ENCODE data around the gene SF3B4.

The SF3B4 gene

GRCh38 chr1:149916193-149916897 lies 11.3 kb downstream of the SF3B4 start:
- no peaks in the 10 kb centered on the region for H3K9me3 ChIP-seq (ENCODE audit: insufficient read depth, low read depth, low read length)
- peaks cover 22% of the 10 kb centered on the region; the same call in 1 of the 2 replicates for H3K36me3 ChIP-seq (ENCODE audit: insufficient read depth, low read depth, low read length)
- peaks cover 14% of the 10 kb centered on the region for H3K4me1 ChIP-seq (ENCODE audit: insufficient read depth, low read length)
- no peaks in the 10 kb centered on the region for H3K27me3 ChIP-seq (ENCODE audit: insufficient read depth, low read length)
- peak overlapping the region; percentile 82; the same call in 1 of the 2 replicates for H3K9ac ChIP-seq (ENCODE audit: low read depth, low read length)
- H3K27ac ChIP-seq (ENCODE audit: low read length) = no peak overlapping the region
- peak overlapping the region; percentile 98 for H3K4me3 ChIP-seq (ENCODE audit: low read length)

GRCh38 chr1:149915429-149916192 lies 12.0 kb downstream of the SF3B4 start:
- Histone ChIP-seq H3K9ac (ENCODE audit: low read depth, low read length) (peak overlapping the region; percentile 6; the same call in 1 of the 2 replicates), H3K4me1 (ENCODE audit: insufficient read depth, low read length) (peaks cover 14% of the 10 kb centered on the region), H3K27me3 (ENCODE audit: insufficient read depth, low read length) (no peaks in the 10 kb centered on the region), H3K4me3 (ENCODE audit: low read length) (peak overlapping the region; percentile 98), H3K27ac (ENCODE audit: low read length) (no peak overlapping the region), H3K9me3 (ENCODE audit: insufficient read depth, low read depth, low read length) (no peaks in the 10 kb centered on the region), H3K36me3 (ENCODE audit: insufficient read depth, low read depth, low read length) (peaks cover 29% of the 10 kb centered on the region; the same call in 1 of the 2 replicates)

GRCh38 chr1:149914545-149914944 lies 13.1 kb downstream of the SF3B4 start:
- H3K4me3 ChIP-seq (ENCODE audit: low read length) = no peak overlapping the region
- H3K27ac ChIP-seq (ENCODE audit: low read length) = no peak overlapping the region
- peaks cover 40% of the 10 kb centered on the region; the same call in 1 of the 2 replicates for H3K36me3 ChIP-seq (ENCODE audit: insufficient read depth, low read depth, low read length)
- H3K9me3 ChIP-seq (ENCODE audit: insufficient read depth, low read depth, low read length) = no peaks in the 10 kb centered on the region
- H3K4me1 ChIP-seq (ENCODE audit: insufficient read depth, low read length) = peaks cover 14% of the 10 kb centered on the region
- H3K27me3 ChIP-seq (ENCODE audit: insufficient read depth, low read length) = no peaks in the 10 kb centered on the region
- H3K9ac ChIP-seq (ENCODE audit: low read depth, low read length) = no peak overlapping the region

GRCh38 chr1:149906570-149907075 lies 21.0 kb downstream of the SF3B4 start:
- H3K4me3 ChIP-seq (ENCODE audit: low read length) = no peak overlapping the region
- no peaks in the 10 kb centered on the region for H3K4me1 ChIP-seq (ENCODE audit: insufficient read depth, low read length)
- no peaks in the 10 kb centered on the region for H3K9me3 ChIP-seq (ENCODE audit: insufficient read depth, low read depth, low read length)
- H3K27ac ChIP-seq (ENCODE audit: low read length) = no peak overlapping the region
- peaks cover 69% of the 10 kb centered on the region for H3K36me3 ChIP-seq (ENCODE audit: insufficient read depth, low read depth, low read length)
- H3K9ac ChIP-seq (ENCODE audit: low read depth, low read length) = no peak overlapping the region
- no peaks in the 10 kb centered on the region for H3K27me3 ChIP-seq (ENCODE audit: insufficient read depth, low read length)

GRCh38 chr1:149903836-149904491 lies 23.6 kb downstream of the SF3B4 start:
- H3K4me1 ChIP-seq (ENCODE audit: insufficient read depth, low read length) = no peaks in the 10 kb centered on the region
- no peaks in the 10 kb centered on the region for H3K9me3 ChIP-seq (ENCODE audit: insufficient read depth, low read depth, low read length)
- H3K27me3 ChIP-seq (ENCODE audit: insufficient read depth, low read length) = no peaks in the 10 kb centered on the region
- H3K27ac ChIP-seq (ENCODE audit: low read length) = no peak overlapping the region
- H3K36me3 ChIP-seq (ENCODE audit: insufficient read depth, low read depth, low read length) = peaks cover 43% of the 10 kb centered on the region
- H3K4me3 ChIP-seq (ENCODE audit: low read length) = no peak overlapping the region
- H3K9ac ChIP-seq (ENCODE audit: low read depth, low read length) = no peak overlapping the region

GRCh38 chr1:149899460-149900284 lies 27.9 kb downstream of the SF3B4 start, which contains the start of gene BOLA1:
BOLA1 (plus strand) TSS chr1:149899568; CDS start chr1:149900060, 492 bp downstream.
- Histone ChIP-seq H3K36me3 (ENCODE audit: insufficient read depth, low read depth, low read length) (peaks cover 6% of the 10 kb centered on the region; the same call in 1 of the 2 replicates), H3K27me3 (ENCODE audit: insufficient read depth, low read length) (no peaks in the 10 kb centered on the region), H3K4me1 (ENCODE audit: insufficient read depth, low read length) (no peaks in the 10 kb centered on the region), H3K9me3 (ENCODE audit: insufficient read depth, low read depth, low read length) (no peaks in the 10 kb centered on the region), H3K4me3 (ENCODE audit: low read length) (peak within 1 kb of the TSS; percentile 82), H3K9ac (ENCODE audit: low read depth, low read length) (peak within 1 kb of the TSS; percentile 86; the same call in 1 of the 2 replicates), H3K27ac (ENCODE audit: low read length) (peak within 1 kb of the TSS; percentile 55)

GRCh38 chr1:149896575-149896974 lies 31.0 kb downstream of the SF3B4 start:
- H3K4me3 ChIP-seq (ENCODE audit: low read length) = no peak overlapping the region
- H3K9me3 ChIP-seq (ENCODE audit: insufficient read depth, low read depth, low read length) = no peaks in the 10 kb centered on the region
- H3K27me3 ChIP-seq (ENCODE audit: insufficient read depth, low read length) = no peaks in the 10 kb centered on the region
- no peaks in the 10 kb centered on the region for H3K4me1 ChIP-seq (ENCODE audit: insufficient read depth, low read length)
- H3K36me3 ChIP-seq (ENCODE audit: insufficient read depth, low read depth, low read length) = no peaks in the 10 kb centered on the region
- H3K9ac ChIP-seq (ENCODE audit: low read depth, low read length) = no peak overlapping the region
- no peak overlapping the region for H3K27ac ChIP-seq (ENCODE audit: low read length)

- peak overlapping the region; percentile 95 for H3K27ac ChIP-seq (ENCODE audit: low read length)
- H3K4me3 ChIP-seq (ENCODE audit: low read length) = peak overlapping the region; percentile 76
- H3K27me3 ChIP-seq (ENCODE audit: insufficient read depth, low read length) = no peaks in the 10 kb centered on the region
- H3K9me3 ChIP-seq (ENCODE audit: insufficient read depth, low read depth, low read length) = no peaks in the 10 kb centered on the region
- H3K9ac ChIP-seq (ENCODE audit: low read depth, low read length) = peak overlapping the region; percentile 99
- H3K36me3 ChIP-seq (ENCODE audit: insufficient read depth, low read depth, low read length) = no peaks in the 10 kb centered on the region
- H3K4me1 ChIP-seq (ENCODE audit: insufficient read depth, low read length) = peaks cover 12% of the 10 kb centered on the region; the same call in 1 of the 2 replicates
Measured at GRCh38 chr1:149888999-149889289, 38.7 kb downstream of the SF3B4 start.

- peak overlapping the region; percentile 99 for H3K9ac ChIP-seq (ENCODE audit: low read depth, low read length)
- H3K36me3 ChIP-seq (ENCODE audit: insufficient read depth, low read depth, low read length) = no peaks in the 10 kb centered on the region
- H3K27ac ChIP-seq (ENCODE audit: low read length) = peak overlapping the region; percentile 95
- H3K27me3 ChIP-seq (ENCODE audit: insufficient read depth, low read length) = no peaks in the 10 kb centered on the region
- peak overlapping the region; percentile 76 for H3K4me3 ChIP-seq (ENCODE audit: low read length)
- peaks cover 12% of the 10 kb centered on the region; the same call in 1 of the 2 replicates for H3K4me1 ChIP-seq (ENCODE audit: insufficient read depth, low read length)
- no peaks in the 10 kb centered on the region for H3K9me3 ChIP-seq (ENCODE audit: insufficient read depth, low read depth, low read length)
Measured at GRCh38 chr1:149888247-149888998, 39.2 kb downstream of the SF3B4 start.

GRCh38 chr1:149887456-149888246 lies 40.0 kb downstream of the SF3B4 start:
- Histone ChIP-seq H3K27me3 (ENCODE audit: insufficient read depth, low read length) (no peaks in the 10 kb centered on the region), H3K36me3 (ENCODE audit: insufficient read depth, low read depth, low read length) (no peaks in the 10 kb centered on the region), H3K27ac (ENCODE audit: low read length) (peak overlapping the region; percentile 96), H3K4me1 (ENCODE audit: insufficient read depth, low read length) (peaks cover 12% of the 10 kb centered on the region; the same call in 1 of the 2 replicates), H3K9me3 (ENCODE audit: insufficient read depth, low read depth, low read length) (no peaks in the 10 kb centered on the region), H3K4me3 (ENCODE audit: low read length) (peak overlapping the region; percentile 76), H3K9ac (ENCODE audit: low read depth, low read length) (peak overlapping the region; percentile 99)

All from iPS-20b (cell line).